ENCODE measurements around the gene IFNAR2.

DNA sequence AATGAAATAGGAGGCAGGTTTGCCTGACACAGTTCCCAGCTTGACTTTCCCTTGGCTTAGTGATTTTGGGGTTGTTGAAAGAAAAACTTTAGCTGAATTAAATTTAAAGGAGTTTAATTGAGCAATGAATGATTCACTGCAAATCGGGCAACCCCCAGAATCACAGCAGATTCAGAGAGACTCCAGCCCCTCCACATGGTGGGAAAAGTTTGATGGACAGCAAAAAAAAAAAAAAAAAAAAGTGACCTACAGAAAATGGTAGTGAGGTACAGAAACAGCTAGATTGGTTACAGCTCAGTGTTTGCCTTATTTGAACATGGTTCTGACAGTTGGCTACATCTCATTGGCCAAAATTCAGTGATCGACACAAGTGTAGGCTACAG lies 12.6 kb upstream of the IFNAR2 start:
- TF ChIP-seq, protein P1, sequence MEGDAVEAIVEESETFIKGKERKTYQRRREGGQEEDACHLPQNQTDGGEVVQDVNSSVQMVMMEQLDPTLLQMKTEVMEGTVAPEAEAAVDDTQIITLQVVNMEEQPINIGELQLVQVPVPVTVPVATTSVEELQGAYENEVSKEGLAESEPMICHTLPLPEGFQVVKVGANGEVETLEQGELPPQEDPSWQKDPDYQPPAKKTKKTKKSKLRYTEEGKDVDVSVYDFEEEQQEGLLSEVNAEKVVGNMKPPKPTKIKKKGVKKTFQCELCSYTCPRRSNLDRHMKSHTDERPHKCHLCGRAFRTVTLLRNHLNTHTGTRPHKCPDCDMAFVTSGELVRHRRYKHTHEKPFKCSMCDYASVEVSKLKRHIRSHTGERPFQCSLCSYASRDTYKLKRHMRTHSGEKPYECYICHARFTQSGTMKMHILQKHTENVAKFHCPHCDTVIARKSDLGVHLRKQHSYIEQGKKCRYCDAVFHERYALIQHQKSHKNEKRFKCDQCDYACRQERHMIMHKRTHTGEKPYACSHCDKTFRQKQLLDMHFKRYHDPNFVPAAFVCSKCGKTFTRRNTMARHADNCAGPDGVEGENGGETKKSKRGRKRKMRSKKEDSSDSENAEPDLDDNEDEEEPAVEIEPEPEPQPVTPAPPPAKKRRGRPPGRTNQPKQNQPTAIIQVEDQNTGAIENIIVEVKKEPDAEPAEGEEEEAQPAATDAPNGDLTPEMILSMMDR (IDR thresholded peaks at IDR 0.05; ENCODE audit: poor library complexity, severe bottlenecking) = no peak
- TF ChIP-seq EP300 (conservative IDR thresholded peaks at IDR 0.05; ENCODE audit: poor library complexity, severe bottlenecking) = no peak
- TF ChIP-seq EZH2 (IDR thresholded peaks at IDR 0.05; ENCODE audit: borderline replicate concordance, insufficient read depth, low read length, poor library complexity, severe bottlenecking) = no peak
- no peak for TF ChIP-seq POLR2AphosphoS5 (IDR thresholded peaks at IDR 0.05)
- no peak for TF ChIP-seq RAD21 (conservative IDR thresholded peaks at IDR 0.05)
- no peak for TF ChIP-seq SMC3 (conservative IDR thresholded peaks at IDR 0.05; ENCODE audit: poor library complexity)
- no peak for TF ChIP-seq TAF1 (IDR thresholded peaks at IDR 0.05; ENCODE audit: low read depth)
- no peak for TF ChIP-seq MXI1 (conservative IDR thresholded peaks at IDR 0.05; ENCODE audit: poor library complexity, severe bottlenecking)
- TF ChIP-seq, protein P2, sequence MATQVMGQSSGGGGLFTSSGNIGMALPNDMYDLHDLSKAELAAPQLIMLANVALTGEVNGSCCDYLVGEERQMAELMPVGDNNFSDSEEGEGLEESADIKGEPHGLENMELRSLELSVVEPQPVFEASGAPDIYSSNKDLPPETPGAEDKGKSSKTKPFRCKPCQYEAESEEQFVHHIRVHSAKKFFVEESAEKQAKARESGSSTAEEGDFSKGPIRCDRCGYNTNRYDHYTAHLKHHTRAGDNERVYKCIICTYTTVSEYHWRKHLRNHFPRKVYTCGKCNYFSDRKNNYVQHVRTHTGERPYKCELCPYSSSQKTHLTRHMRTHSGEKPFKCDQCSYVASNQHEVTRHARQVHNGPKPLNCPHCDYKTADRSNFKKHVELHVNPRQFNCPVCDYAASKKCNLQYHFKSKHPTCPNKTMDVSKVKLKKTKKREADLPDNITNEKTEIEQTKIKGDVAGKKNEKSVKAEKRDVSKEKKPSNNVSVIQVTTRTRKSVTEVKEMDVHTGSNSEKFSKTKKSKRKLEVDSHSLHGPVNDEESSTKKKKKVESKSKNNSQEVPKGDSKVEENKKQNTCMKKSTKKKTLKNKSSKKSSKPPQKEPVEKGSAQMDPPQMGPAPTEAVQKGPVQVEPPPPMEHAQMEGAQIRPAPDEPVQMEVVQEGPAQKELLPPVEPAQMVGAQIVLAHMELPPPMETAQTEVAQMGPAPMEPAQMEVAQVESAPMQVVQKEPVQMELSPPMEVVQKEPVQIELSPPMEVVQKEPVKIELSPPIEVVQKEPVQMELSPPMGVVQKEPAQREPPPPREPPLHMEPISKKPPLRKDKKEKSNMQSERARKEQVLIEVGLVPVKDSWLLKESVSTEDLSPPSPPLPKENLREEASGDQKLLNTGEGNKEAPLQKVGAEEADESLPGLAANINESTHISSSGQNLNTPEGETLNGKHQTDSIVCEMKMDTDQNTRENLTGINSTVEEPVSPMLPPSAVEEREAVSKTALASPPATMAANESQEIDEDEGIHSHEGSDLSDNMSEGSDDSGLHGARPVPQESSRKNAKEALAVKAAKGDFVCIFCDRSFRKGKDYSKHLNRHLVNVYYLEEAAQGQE (IDR thresholded peaks at IDR 0.05; ENCODE audit: borderline replicate concordance) = no peak

Data from neural cell (in vitro differentiated cells).